A673 (cell line): ENCODE measurements around the gene GPC6. TPM values are rescaled to one million over a fixed set of nuclear protein-coding genes. Genes with fewer than 3 reads are reported as not detected.

Experiments
- BruUV-seq: library from RNA; stranded (reverse); fragments of 400-500 nt; replicated peaks from 2 replicates; lab custom pipeline; 2021; lab: Mats Ljungman, UMichigan
- CTCF ChIA-PET: fragments of 300-600 bp; sonication (Branson Sonifier 250); formaldehyde crosslinking; loops from one replicate; lab custom pipeline; 2022; ENCODE audit warnings: antibody characterized with exemption; lab: Charles Lee
- POLR2A ChIA-PET: fragments of 300-600 bp; sonication (Branson Sonifier 250); formaldehyde crosslinking; loops from one replicate; lab custom pipeline; 2022; ENCODE audit warnings: antibody characterized with exemption; ENCODE audit not compliant: low non-redundant PET; lab: Charles Lee
- DNase-seq: peaks from one replicate; pipeline ENCODE4 v3.0.0-alpha.2; 2015; ENCODE audit warnings: low spot score
- H3K27ac ChIP-seq: fragments of 200-600 bp; sonication (generic); 2 replicates; pipeline ENCODE4 v1.5.1; 2016; ENCODE audit warnings: mixed run types, low read depth, mild to moderate bottlenecking, mixed read lengths, antibody characterized with exemption, low read length; ENCODE audit not compliant: poor library complexity, severe bottlenecking
- H3K27me3 ChIP-seq: fragments of 200-600 bp; sonication (generic); replicated peaks from 2 replicates; pipeline ENCODE4 v1.6.1; 2017; ENCODE audit warnings: mixed run types, low read depth, mild to moderate bottlenecking, mixed read lengths, antibody characterized with exemption, low read length; ENCODE audit not compliant: insufficient read depth, poor library complexity
- H3K36me3 ChIP-seq: fragments of 200-600 bp; sonication (generic); 2 replicates; pipeline ENCODE4 v1.6.1; 2016; ENCODE audit warnings: mixed run types, mild to moderate bottlenecking, mixed read lengths, antibody characterized with exemption, low read length; ENCODE audit not compliant: insufficient read depth, poor library complexity, severe bottlenecking
- H3K4me1 ChIP-seq: fragments of 200-600 bp; sonication (generic); 2 replicates; pipeline ENCODE4 v1.6.1; 2017; ENCODE audit warnings: mixed run types, mild to moderate bottlenecking, mixed read lengths, antibody characterized with exemption, low read length; ENCODE audit not compliant: insufficient read depth, poor library complexity, severe bottlenecking
- H3K4me3 ChIP-seq: fragments of 200-600 bp; sonication (generic); 2 replicates; pipeline ENCODE4 v1.5.1; 2016; ENCODE audit warnings: low read depth, mixed run types, mild to moderate bottlenecking, mixed read lengths, low read length; ENCODE audit not compliant: poor library complexity, severe bottlenecking
- H3K9me3 ChIP-seq: fragments of 200-600 bp; sonication (generic); 2 replicates; pipeline ENCODE4 v1.6.1; 2016; ENCODE audit warnings: mixed run types, low read depth, mild to moderate bottlenecking, mixed read lengths, antibody characterized with exemption, low read length; ENCODE audit not compliant: poor library complexity, severe bottlenecking
- CTCF ChIP-seq: fragments of 300-800, 200-600 bp; sonication (generic); conservative IDR thresholded peaks from 2 replicates; pipeline ENCODE4 v1.5.1; 2017; ENCODE audit warnings: low read depth, mild to moderate bottlenecking, antibody characterized with exemption, low read length, moderate library complexity, mixed read lengths
- EZH2 ChIP-seq: fragments of 200-600 bp; sonication (generic); IDR thresholded peaks from 2 replicates; pipeline ENCODE4 v1.6.1; 2017; ENCODE audit warnings: borderline replicate concordance, low read depth, mild to moderate bottlenecking, mixed read lengths, antibody characterized with exemption, low read length; ENCODE audit not compliant: poor library complexity, severe bottlenecking
- intact Hi-C: fragments of 100-400 bp; cut with micrococcal nuclease; formaldehyde crosslinking; loops from one replicate; pipeline ENCODE4 v1.10.0; 2022; ENCODE audit not compliant: unreplicated experiment
- total RNA-seq: library from RNA; stranded (reverse); gene quantifications from 2 replicates; pipeline ENCODE4 v1.2.3, GENCODE V29; 2021

GPC6 gene
- total RNA-seq, 1 experiment from 2014 or later: 23.3 TPM

- CTCF ChIA-PET: no interaction called here
These were observed 570.9 kb downstream of the GPC6 start for GRCh38 chr13:93797463-93797862.

GRCh38 chr13:93800342-93800741 is 573.7 kb downstream of the GPC6 start:
- POLR2A ChIA-PET: no interaction called here
- no peak for TF ChIP-seq CTCF
- TF ChIP-seq EZH2: no peak
- no peaks in the 10 kb centered on the region for H3K27me3 ChIP-seq
- intact Hi-C loops: no loop called here
- BruUV-seq: no TSS peak
- H3K4me3 ChIP-seq: no peak overlapping the region
- no peak overlapping the region for H3K27ac ChIP-seq
- H3K36me3 ChIP-seq: no peaks in the 10 kb centered on the region
- CTCF ChIA-PET: interaction anchor here (0.5 kb wide), 1 partner anchor 1457 kb away, joined by 3 read pairs; no protein-coding TSS in a partner anchor
- no peak for DNase-seq
- H3K9me3 ChIP-seq: no peaks in the 10 kb centered on the region
- peaks cover 14% of the 10 kb centered on the region for H3K4me1 ChIP-seq

More at GRCh38 chr13:93797463-93797862, 570.9 kb downstream of the GPC6 start:
- intact Hi-C loops: no loop called here
- DNase-seq: peak; percentile 62
- Histone ChIP-seq H3K27me3 (no peaks in the 10 kb centered on the region), H3K4me1 (peaks cover 13% of the 10 kb centered on the region), H3K9me3 (no peaks in the 10 kb centered on the region), H3K4me3 (no peak overlapping the region), H3K36me3 (no peaks in the 10 kb centered on the region), H3K27ac (no peak overlapping the region)
- POLR2A ChIA-PET: no interaction called here
- no TSS peak for BruUV-seq
- TF ChIP-seq EZH2: no peak
- no peak for TF ChIP-seq CTCF

GRCh38 chr13:93805736-93806135 is 579.1 kb downstream of the GPC6 start:
- intact Hi-C loops: no loop called here
- POLR2A ChIA-PET: no interaction called here
- DNase-seq: peak; percentile 28
- H3K4me3 ChIP-seq: no peak overlapping the region
- no peak overlapping the region for H3K27ac ChIP-seq
- peaks cover 19% of the 10 kb centered on the region for H3K4me1 ChIP-seq
- H3K9me3 ChIP-seq: no peaks in the 10 kb centered on the region
- CTCF ChIA-PET: no interaction called here
- TF ChIP-seq EZH2 (no peak), CTCF (no peak)
- BruUV-seq: no TSS peak
- H3K27me3 ChIP-seq: no peaks in the 10 kb centered on the region
- H3K36me3 ChIP-seq: no peaks in the 10 kb centered on the region
